ENCODE data around the gene ZC3H7B.

ZC3H7B gene

DNA sequence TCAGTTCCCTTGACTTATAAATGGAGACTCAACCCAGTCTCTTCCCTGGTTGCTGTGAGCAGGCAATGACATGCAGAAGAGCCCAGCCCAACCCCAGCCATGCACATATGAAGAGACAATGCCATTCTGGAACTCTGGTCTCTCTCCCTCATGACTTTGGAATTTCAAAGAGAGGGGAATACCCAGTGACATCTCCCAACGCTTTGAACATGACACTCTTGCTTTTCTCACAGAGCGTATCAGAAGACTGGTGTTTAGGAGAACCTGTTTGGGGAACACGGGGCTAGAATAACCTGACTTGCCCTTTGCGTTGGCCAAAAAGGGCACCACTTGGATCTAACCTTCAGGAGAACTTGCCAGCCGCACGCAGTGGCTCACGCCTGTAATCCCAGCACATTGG lies 28.2 kb upstream of the ZC3H7B start:
- H3K4me3 ChIP-seq (ENCODE audit: low read depth, low read length), result no peak overlapping the region
- TF ChIP-seq CTCF (IDR thresholded peaks at IDR 0.05; ENCODE audit: borderline replicate concordance, insufficient read depth, low read depth, low read length), result no peak

DNA sequence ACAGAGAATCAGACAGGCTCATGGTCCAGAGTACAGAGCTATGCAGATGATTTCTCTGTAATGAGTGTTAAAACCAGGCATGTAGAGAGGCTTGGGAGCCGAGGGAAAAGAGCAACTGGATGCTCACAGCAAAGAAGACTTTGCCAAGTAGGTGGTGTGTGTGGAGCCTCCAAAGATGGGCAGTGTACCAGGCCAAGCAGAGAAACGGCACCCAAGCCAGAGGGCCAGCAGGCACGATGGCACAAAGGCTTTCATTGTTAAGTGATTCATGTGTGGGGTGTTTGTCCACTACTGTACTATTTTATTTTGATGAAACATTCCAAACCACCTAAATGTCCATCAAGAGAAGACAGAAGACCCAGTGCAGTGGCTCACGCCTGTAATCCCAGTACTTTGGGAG lies 26.5 kb upstream of the ZC3H7B start:
- no peak for TF ChIP-seq CTCF (IDR thresholded peaks at IDR 0.05; ENCODE audit: borderline replicate concordance, insufficient read depth, low read depth, low read length)
- no peak overlapping the region for H3K4me3 ChIP-seq (ENCODE audit: low read depth, low read length)

GRCh38 chr22:41280065-41280464 lies 21.3 kb upstream of the ZC3H7B start:
- H3K4me3 ChIP-seq (ENCODE audit: low read depth, low read length), result no peak overlapping the region
- TF ChIP-seq CTCF (IDR thresholded peaks at IDR 0.05; ENCODE audit: borderline replicate concordance, insufficient read depth, low read depth, low read length), result no peak

DNA sequence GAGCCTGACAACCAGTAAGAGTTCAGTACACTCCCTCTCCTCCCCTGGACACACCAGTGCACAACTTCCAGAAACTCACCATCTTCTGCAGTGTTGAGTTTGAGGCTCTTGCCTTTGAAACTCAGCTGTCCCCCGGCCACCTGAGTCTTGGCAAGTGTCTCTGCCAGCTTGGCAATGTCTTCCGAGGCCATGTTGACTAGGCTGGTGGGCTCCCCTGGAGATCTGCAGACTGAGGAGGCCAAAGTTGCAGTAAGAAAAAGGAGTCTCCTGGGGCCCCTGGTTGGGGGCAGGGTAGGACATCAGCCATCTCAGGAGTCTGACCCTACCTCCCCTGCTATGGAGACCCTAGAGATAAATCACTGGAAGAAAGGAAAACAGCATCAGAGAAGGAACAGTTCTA lies 20.5 kb upstream of the ZC3H7B start:
- H3K4me3 ChIP-seq (ENCODE audit: low read depth, low read length), result no peak overlapping the region
- TF ChIP-seq CTCF (IDR thresholded peaks at IDR 0.05; ENCODE audit: borderline replicate concordance, insufficient read depth, low read depth, low read length), result no peak

- no peak overlapping the region for H3K4me3 ChIP-seq (ENCODE audit: low read depth, low read length)
- no peak for TF ChIP-seq CTCF (IDR thresholded peaks at IDR 0.05; ENCODE audit: borderline replicate concordance, insufficient read depth, low read depth, low read length)
Measured at GRCh38 chr22:41284465-41284864, 16.9 kb upstream of the ZC3H7B start.

DNA sequence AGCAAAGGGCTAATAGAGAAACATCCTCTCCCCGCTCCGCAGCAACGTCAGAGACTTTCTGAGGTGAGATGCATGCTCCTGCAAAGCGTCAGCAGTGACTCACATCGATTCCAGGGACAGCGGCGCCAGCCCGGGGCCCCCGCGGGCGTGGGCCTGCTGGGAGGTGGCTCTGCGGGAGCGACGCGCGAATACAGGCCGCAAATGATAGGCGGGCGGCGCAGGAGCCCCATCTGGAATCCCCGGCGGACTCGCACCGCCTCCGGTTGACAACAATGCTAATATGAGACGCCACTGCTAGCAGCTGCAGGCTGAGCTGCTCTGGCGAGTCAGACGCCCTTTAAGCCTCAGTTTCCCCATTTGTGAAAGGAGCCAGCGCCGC lies 15.9 kb upstream of the ZC3H7B start:
- H3K4me3 ChIP-seq (ENCODE audit: low read depth, low read length), result peak overlapping the region; percentile 85
- TF ChIP-seq CTCF (IDR thresholded peaks at IDR 0.05; ENCODE audit: borderline replicate concordance, insufficient read depth, low read depth, low read length), result no peak

GRCh38 chr22:41285820-41286638 lies 15.3 kb upstream of the ZC3H7B start, which contains the start of gene RANGAP1:
TSS of gene RANGAP1 (minus strand) at chr22:41286187. CDS start at chr22:41281044, 5,143 bp downstream.
- no peak for TF ChIP-seq CTCF (IDR thresholded peaks at IDR 0.05; ENCODE audit: borderline replicate concordance, insufficient read depth, low read depth, low read length)
- peak within 1 kb of the TSS; percentile 85 for H3K4me3 ChIP-seq (ENCODE audit: low read depth, low read length)
